H1 (cell line): ENCODE data around the gene VASH1. TPM values are rescaled to one million over a fixed set of nuclear protein-coding genes. Genes with fewer than 3 reads are reported as not detected.

Source experiments
- CTCF ChIA-PET: fragments of 300-600 bp; sonication (Branson Sonifier 250); formaldehyde crosslinking; loops from one replicate; lab custom pipeline; 2021; ENCODE audit not compliant: partially characterized antibody; lab: Charles Lee
- POLR2A ChIA-PET: fragments of 300-600 bp; sonication (Branson Sonifier 250); formaldehyde crosslinking; loops from one replicate; lab custom pipeline; 2021; ENCODE audit warnings: inconsistent platforms; ENCODE audit not compliant: partially characterized antibody; lab: Charles Lee
- DNase-seq, 2 experiments: peaks; one replicate each; pipeline versions ENCODE4 v3.0.0 to v3.0.0-alpha.2; 2010 to 2022; ENCODE audit warnings: low spot score in 2 of 2, low read depth in 1 of 2, mixed read lengths in 1 of 2
- FAIRE-seq: peaks from 2 replicates; lab custom pipeline; 2011; peaks lifted over from hg19 to GRCh38; lab: Jason Lieb, UNC
- H2AFZ ChIP-seq: 2 replicates; pipeline ENCODE4 v1.8.1; 2012; ENCODE audit warnings: low read length, inconsistent platforms
- H2AK5ac ChIP-seq: 2 replicates; pipeline ENCODE4 v1.6.1; 2013; ENCODE audit warnings: low read depth, low read length
- H2BK120ac ChIP-seq: replicated peaks from 2 replicates; pipeline ENCODE3; 2013; ENCODE audit warnings: low read depth, low read length, inconsistent platforms
- H2BK12ac ChIP-seq: 2 replicates; pipeline ENCODE4 v1.6.1; 2013; ENCODE audit warnings: low read depth, low read length
- H2BK15ac ChIP-seq: 2 replicates; pipeline ENCODE4 v1.6.1; 2013; ENCODE audit warnings: low read length
- H2BK20ac ChIP-seq: 2 replicates; pipeline ENCODE4 v1.6.1; 2013; ENCODE audit warnings: low read length
- H2BK5ac ChIP-seq: 2 replicates; pipeline ENCODE4 v1.6.1; 2013; ENCODE audit warnings: low read depth, low read length
- H3K14ac ChIP-seq: 2 replicates; pipeline ENCODE4 v1.6.1; 2013; ENCODE audit warnings: inconsistent platforms; ENCODE audit not compliant: insufficient read length
- H3K18ac ChIP-seq: 2 replicates; pipeline ENCODE4 v1.6.1; 2013; ENCODE audit warnings: low read length; ENCODE audit errors: extremely low read depth
- H3K23ac ChIP-seq: 2 replicates; pipeline ENCODE4 v1.6.1; 2013; ENCODE audit warnings: inconsistent platforms; ENCODE audit not compliant: insufficient read length
- H3K23me2 ChIP-seq: 2 replicates; pipeline ENCODE4 v1.6.1; 2013; ENCODE audit warnings: low read depth, low read length
- H3K27ac ChIP-seq: 2 replicates; pipeline ENCODE4 v1.6.1; 2011; ENCODE audit warnings: low read depth, low read length, inconsistent platforms
- H3K27me3 ChIP-seq, 4 experiments: replicated peaks in 1 of 4; 1 replicate in 1 of 4; 2 replicates in 3 of 4; pipeline versions ENCODE4 v1.6.1 to v1.8.1; 2011 to 2013; ENCODE audit warnings: low read length in 3 of 4, mild to moderate bottlenecking in 3 of 4, inconsistent platforms in 2 of 4, mixed read lengths in 2 of 4, moderate library complexity in 1 of 4; ENCODE audit not compliant: control insufficient read depth in 3 of 4, insufficient read depth in 3 of 4; ENCODE audit errors: extremely low read depth in 1 of 4
- H3K36me3 ChIP-seq, 4 experiments: 2 replicates each; pipeline versions ENCODE4 v1.6.1 to v1.8.1; 2011 to 2013; ENCODE audit warnings: mild to moderate bottlenecking in 4 of 4, low read length in 3 of 4, moderate library complexity in 2 of 4, control low read depth in 1 of 4, inconsistent platforms in 1 of 4; ENCODE audit not compliant: insufficient read depth in 4 of 4, control insufficient read depth in 2 of 4
- H3K4ac ChIP-seq: replicated peaks from 2 replicates; pipeline ENCODE3; 2013; ENCODE audit warnings: low read length, low read depth, mixed read lengths, inconsistent platforms; ENCODE audit not compliant: insufficient read length
- H3K4me1 ChIP-seq, 4 experiments: replicated peaks in 1 of 4; 1 replicate in 1 of 4; 2 replicates in 3 of 4; pipeline versions ENCODE4 v1.6.1 to v1.8.1; 2011 to 2013; ENCODE audit warnings: low read length in 3 of 4, inconsistent platforms in 2 of 4, mixed read lengths in 1 of 4; ENCODE audit not compliant: insufficient read depth in 4 of 4, control insufficient read depth in 3 of 4
- H3K4me2 ChIP-seq, 2 experiments: 2 replicates each; pipeline versions ENCODE4 v1.6.1 to v1.8.1; 2011 to 2013; ENCODE audit warnings: low read depth in 2 of 2, low read length in 2 of 2, control low read depth in 1 of 2, inconsistent platforms in 1 of 2, mild to moderate bottlenecking in 1 of 2; ENCODE audit not compliant: insufficient read depth in 1 of 2
- H3K4me3 ChIP-seq, 4 experiments: fragments of 200-600, 300-600 bp in 1 of 4; sonication (generic), shearing (Covaris generic), sonication (Bioruptor Twin) in 1 of 4; 2 replicates each; pipeline versions ENCODE4 v1.5.1 to v1.8.1; 2011 to 2016; ENCODE audit warnings: low read length in 4 of 4, low read depth in 3 of 4, control low read depth in 2 of 4, inconsistent platforms in 2 of 4, mild to moderate bottlenecking in 2 of 4, mixed read lengths in 1 of 4, moderate library complexity in 1 of 4; ENCODE audit not compliant: insufficient read depth in 2 of 4; ENCODE audit errors: extremely low read depth in 1 of 4
- H3K56ac ChIP-seq: replicated peaks from 2 replicates; pipeline ENCODE3; 2013; ENCODE audit warnings: low read depth, mild to moderate bottlenecking, mixed read lengths, low read length, inconsistent platforms; ENCODE audit not compliant: insufficient read length
- H3K79me1 ChIP-seq: 2 replicates; pipeline ENCODE4 v1.6.1; 2013; ENCODE audit warnings: low read depth, low read length, control low read depth
- H3K79me2 ChIP-seq, 2 experiments: 2 replicates each; pipeline versions ENCODE4 v1.6.1 to v1.8.1; 2012 to 2013; ENCODE audit warnings: low read length in 2 of 2, mild to moderate bottlenecking in 2 of 2, inconsistent platforms in 1 of 2; ENCODE audit not compliant: insufficient read depth in 2 of 2, control insufficient read depth in 1 of 2
- H3K9ac ChIP-seq, 4 experiments: replicated peaks in 1 of 4; 1 replicate in 1 of 4; 2 replicates in 3 of 4; pipeline versions ENCODE4 v1.6.1 to v1.8.1; 2011 to 2013; ENCODE audit warnings: low read depth in 3 of 4, low read length in 3 of 4, control low read depth in 2 of 4, mild to moderate bottlenecking in 2 of 4, moderate library complexity in 2 of 4, inconsistent platforms in 1 of 4; ENCODE audit errors: extremely low read depth in 1 of 4
- H3K9me3 ChIP-seq, 2 experiments: 2 replicates each; pipeline versions ENCODE4 v1.6.1 to v1.8.1; 2012 to 2013; ENCODE audit warnings: mild to moderate bottlenecking in 2 of 2, moderate library complexity in 2 of 2, control low read depth in 1 of 2, inconsistent platforms in 1 of 2, low read depth in 1 of 2, low read length in 1 of 2, mixed read lengths in 1 of 2; ENCODE audit not compliant: insufficient read depth in 2 of 2
- H4K20me1 ChIP-seq, 2 experiments: replicated peaks in 1 of 2; 2 replicates each; pipeline versions ENCODE3 to v1.8.1; 2011 to 2013; ENCODE audit warnings: inconsistent platforms in 2 of 2, low read length in 2 of 2, mild to moderate bottlenecking in 1 of 2; ENCODE audit not compliant: insufficient read depth in 2 of 2, control insufficient read depth in 1 of 2
- H4K5ac ChIP-seq: 2 replicates; pipeline ENCODE4 v1.6.1; 2013; ENCODE audit warnings: low read length, low read depth, mixed read lengths, inconsistent platforms; ENCODE audit not compliant: insufficient read length
- H4K8ac ChIP-seq: 2 replicates; pipeline ENCODE4 v1.8.0; 2013; ENCODE audit warnings: mild to moderate bottlenecking, moderate library complexity, low read length, inconsistent platforms; ENCODE audit not compliant: insufficient read depth; ENCODE audit errors: extremely low read depth
- H4K91ac ChIP-seq: replicated peaks from 2 replicates; pipeline ENCODE3; 2013; ENCODE audit warnings: low read length, mixed read lengths, inconsistent platforms; ENCODE audit not compliant: insufficient read length
- CBX5 ChIP-seq: fragments of 300-800, 300-1000 bp; sonication (generic); IDR thresholded peaks from 2 replicates; pipeline ENCODE4 v1.7.1; 2016; ENCODE audit warnings: antibody characterized with exemption, low read length, low read depth
- EZH2 ChIP-seq: fragments of 200-600 bp; sonication (generic); IDR thresholded peaks from 2 replicates; pipeline ENCODE4 v1.7.1; 2012; ENCODE audit warnings: low read depth, mild to moderate bottlenecking, moderate library complexity, low read length, inconsistent platforms; ENCODE audit not compliant: severe bottlenecking
- FOSL1 ChIP-seq: IDR thresholded peaks from 2 replicates; pipeline ENCODE4 v1.6.1; 2011; ENCODE audit warnings: mild to moderate bottlenecking, low read depth, low read length, moderate library complexity; ENCODE audit not compliant: insufficient read depth
- HDAC2 ChIP-seq, 2 experiments: fragments of 300-600 bp in 1 of 2; sonication (generic) in 1 of 2; IDR thresholded peaks; 2 replicates each; pipeline ENCODE4 v1.6.1; 2011 to 2012; ENCODE audit warnings: low read depth in 2 of 2, low read length in 2 of 2, mild to moderate bottlenecking in 2 of 2, moderate library complexity in 2 of 2, borderline replicate concordance in 1 of 2, inconsistent platforms in 1 of 2
- JUND ChIP-seq: IDR thresholded peaks from 2 replicates; pipeline ENCODE4 v1.6.1; 2011; ENCODE audit warnings: mild to moderate bottlenecking, improper control_type of control experiment, low read length
- KDM1A ChIP-seq: fragments of 200-600, 300-600 bp; sonication (generic); IDR thresholded peaks from 2 replicates; pipeline ENCODE4 v1.7.1; 2016; ENCODE audit warnings: mild to moderate bottlenecking, low read length, borderline replicate concordance
- NRF1 ChIP-seq: IDR thresholded peaks from 2 replicates; pipeline ENCODE4 v1.6.1; 2011; ENCODE audit warnings: mild to moderate bottlenecking, low read depth, low read length, improper control_type of control experiment
- RXRA ChIP-seq: IDR thresholded peaks from 2 replicates; pipeline ENCODE4 v1.6.1; 2011; ENCODE audit warnings: low read depth, mild to moderate bottlenecking, low read length, moderate library complexity; ENCODE audit not compliant: insufficient read depth
- SIRT6 ChIP-seq: IDR thresholded peaks from one replicate; pipeline ENCODE4 v1.7.1; 2012; ENCODE audit warnings: low read length, inconsistent platforms
- SIX5 ChIP-seq: IDR thresholded peaks from 2 replicates; pipeline ENCODE4 v1.6.1; 2011; ENCODE audit warnings: mild to moderate bottlenecking, low read depth, low read length
- SP4 ChIP-seq: IDR thresholded peaks from 2 replicates; pipeline ENCODE4 v1.6.1; 2012; ENCODE audit warnings: low read length, inconsistent platforms
- TBP ChIP-seq: IDR thresholded peaks from 2 replicates; pipeline ENCODE4 v1.6.1; 2011; ENCODE audit warnings: low read depth, low read length, improper control_type of control experiment
- ZNF274 ChIP-seq: IDR thresholded peaks from 2 replicates; pipeline ENCODE4 v1.7.0; 2012; ENCODE audit warnings: low read length, borderline replicate concordance; ENCODE audit errors: extremely low read depth
- WGBS, 2 experiments: shearing (Covaris generic) in 1 of 2; methylation state at CpG; one replicate each; pipeline versions ENCODE4 v1.1.6 to v1.1.7; 2013 to 2015; ENCODE audit warnings: low lambda C conversion rate in 2 of 2, mixed read lengths in 2 of 2, inconsistent platforms in 1 of 2, low coverage in 1 of 2, missing lambda C conversion rate in 1 of 2; ENCODE audit not compliant: insufficient replicate concordance in 2 of 2, insufficient coverage in 1 of 2, insufficient read length in 1 of 2; ENCODE audit errors: extremely low coverage in 1 of 2, missing lambda C conversion rate in 1 of 2; 5-methylcytosine and 5-hydroxymethylcytosine counted together
- polyA plus RNA-seq, 7 experiments: library from polyadenylated mRNA; depleted of rRNA in 3 of 7; stranded (reverse) in 5 of 7; unstranded in 2 of 7; fragments of >200 nt in 5 of 7; fragments of 200-250 nt in 2 of 7; gene quantifications; 1 replicate in 5 of 7; 2 replicates in 1 of 7; 4 replicates in 1 of 7; pipeline versions ENCODE4 v1.2.1 to v1.2.3, GENCODE V29; 2011 to 2013; ENCODE audit warnings: missing spikeins in 2 of 7, mixed read lengths in 2 of 7
- total RNA-seq: library from RNA; stranded (reverse); fragmentation: NEBNext Ultra II Directional; extraction: Animal tissue kit (Norgen Biotek cat#: 25700); gene quantifications from 2 replicates; pipeline ENCODE4 v1.2.1, GENCODE V29; 2021

VASH1 gene
- total and polyA plus RNA-seq, 2 of the 8 experiments (the other 6 are each of a cell fraction or from before 2014, with no cell fraction given), result 3.1 to 6.4 TPM

DNA sequence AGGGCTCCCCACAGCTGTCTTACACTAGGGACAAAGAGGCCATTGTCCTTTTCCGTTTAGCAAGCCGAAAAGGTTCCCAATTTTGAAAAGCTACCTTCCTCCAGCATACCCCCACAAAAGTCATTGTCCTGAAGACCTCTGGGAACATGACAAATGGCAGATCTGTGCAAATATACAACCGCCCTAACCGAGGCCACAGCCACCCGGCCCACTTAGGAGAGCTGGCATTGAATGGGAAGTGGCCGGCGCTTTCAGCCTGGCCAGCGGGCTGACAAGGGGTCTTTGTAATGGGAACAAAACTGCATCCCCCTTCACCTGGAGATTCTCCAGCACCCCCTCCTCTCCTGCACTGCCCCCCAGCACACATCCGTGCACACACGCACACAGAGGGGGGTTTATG lies 48.1 kb upstream of the VASH1 start:
- Histone ChIP-seq H4K20me1 (no peaks in the 10 kb centered on the region), H2AK5ac (no peak overlapping the region), H4K91ac (no peak overlapping the region)
- 89% methylated on average over 10 of the region's 10 CpGs; no CpG with 5 or more reads in 1 of the 2 experiments for WGBS, 2 experiments
- no peak for TF ChIP-seq NRF1
- no peak for TF ChIP-seq EZH2
- no peak for TF ChIP-seq SP4
- no peak for TF ChIP-seq SIRT6
- TF ChIP-seq HDAC2 (IDR thresholded peaks at IDR 0.05; ENCODE audit: borderline replicate concordance in 1 of 2, low read depth in 2 of 2, low read length in 2 of 2), result no peak
- TF ChIP-seq CBX5, result no peak
- TF ChIP-seq JUND, result no peak
- TF ChIP-seq TBP, result no peak
- TF ChIP-seq FOSL1, result no peak
- no peak for TF ChIP-seq SIX5
- TF ChIP-seq KDM1A, result no peak
- no peak for TF ChIP-seq ZNF274
- no peak for TF ChIP-seq RXRA
- TF ChIP-seq, all 59 proteins: peak for 0
- H2AFZ ChIP-seq, result no peak overlapping the region
- H2BK120ac ChIP-seq, result no peak overlapping the region
- H3K36me3 ChIP-seq, result no peaks in the 10 kb centered on the region
- H3K4ac ChIP-seq, result no peak overlapping the region
- FAIRE-seq (no peak), DNase-seq (no peak)
- H3K4me2 ChIP-seq, result no peak overlapping the region
- no peaks in the 10 kb centered on the region for H3K79me1 ChIP-seq
- H3K14ac ChIP-seq, result no peak overlapping the region
- no peaks in the 10 kb centered on the region for H3K79me2 ChIP-seq
- no peak overlapping the region for H2BK20ac ChIP-seq
- no peak overlapping the region for H2BK15ac ChIP-seq
- H3K27ac ChIP-seq, result no peak overlapping the region
- H3K56ac ChIP-seq, result no peak overlapping the region
- CTCF ChIA-PET, result interaction anchor here (0.6 to 9.1 kb wide), 3 partner anchors 63 to 403 kb away, joined by 3 to 234 read pairs (median 3); no protein-coding TSS in a partner anchor
- H2BK12ac ChIP-seq, result no peak overlapping the region
- H2BK5ac ChIP-seq, result no peak overlapping the region
- POLR2A ChIA-PET, result interaction anchor here (1.2 kb wide), 1 partner anchor 57 kb away, joined by 4 read pairs; no protein-coding TSS in a partner anchor
- H3K27me3 ChIP-seq, result no peaks in the 10 kb centered on the region
- H3K18ac ChIP-seq, result no peak overlapping the region
- no peak overlapping the region for H3K9ac ChIP-seq
- no peak overlapping the region for H4K5ac ChIP-seq
- H3K23me2 ChIP-seq, result no peaks in the 10 kb centered on the region
- no peaks in the 10 kb centered on the region for H3K9me3 ChIP-seq
- H3K23ac ChIP-seq, result no peak overlapping the region
- H3K4me3 ChIP-seq, result no peak overlapping the region
- no peaks in the 10 kb centered on the region for H3K4me1 ChIP-seq
- H4K8ac ChIP-seq, result no peak overlapping the region; the same call in 1 of the 2 replicates
